Esophagus squamous epithelium (tissue), 4 donors: ENCODE data around the gene DGKB.

Source experiments
- CTCF ChIP-seq, 6 experiments: fragments of 450-650 bp in 4 of 6; fragments of 200-600 bp in 2 of 6; sonication (generic) in 2 of 6; IDR thresholded peaks; one replicate each; pipeline ENCODE4 v1.5.1; 2016 to 2019; ENCODE audit warnings: antibody characterized with exemption in 6 of 6, mild to moderate bottlenecking in 4 of 6, moderate library complexity in 4 of 6
- POLR2A ChIP-seq, 4 donors: fragments of 450-650 bp; IDR thresholded peaks; one replicate each; pipeline ENCODE4 v1.6.1; 2017; ENCODE audit warnings: antibody characterized with exemption in 4 of 4, mild to moderate bottlenecking in 4 of 4, moderate library complexity in 3 of 4

- TF ChIP-seq CTCF (IDR thresholded peaks at IDR 0.05) (no peak), POLR2A (IDR thresholded peaks at IDR 0.05) (no peak)
Observed at GRCh38 chr7:14147532-14147931, 755.0 kb downstream of the DGKB start.
